Inflammatory macrophage treated with lipopolysaccharide for 4 hours (primary cell): ENCODE measurements around the gene RPL32.
"Not testable (repeated sequence)": the region's sequence is repeated elsewhere in the genome, so short reads cannot be mapped to it uniquely, and the experiment has no call there.

Experiments
- DNase-seq: peaks from one replicate; pipeline ENCODE4 v3.0.0-alpha.2; 2020

Gene RPL32

DNA sequence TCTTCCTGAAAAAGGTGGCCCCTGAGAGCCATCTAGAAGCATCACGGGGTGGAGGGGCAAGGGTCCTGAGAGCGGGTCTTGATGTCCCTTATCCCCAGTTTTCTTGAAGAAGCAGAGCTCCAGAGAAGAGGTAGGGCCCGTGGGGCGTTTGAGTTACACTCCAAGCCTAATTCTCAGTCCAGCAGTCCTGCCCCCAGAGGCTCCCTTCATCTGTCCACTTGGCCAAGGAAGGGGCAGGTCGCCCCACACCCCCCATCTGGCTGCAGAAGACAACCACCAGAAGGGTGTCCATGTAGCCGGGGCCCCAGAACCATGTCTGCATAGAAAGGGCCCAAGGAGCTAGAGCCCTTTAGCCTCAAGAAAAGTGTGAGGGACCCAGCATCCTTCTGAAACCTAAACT, 25.5 kb upstream of the RPL32 start:
- DNase-seq = no peak

DNA sequence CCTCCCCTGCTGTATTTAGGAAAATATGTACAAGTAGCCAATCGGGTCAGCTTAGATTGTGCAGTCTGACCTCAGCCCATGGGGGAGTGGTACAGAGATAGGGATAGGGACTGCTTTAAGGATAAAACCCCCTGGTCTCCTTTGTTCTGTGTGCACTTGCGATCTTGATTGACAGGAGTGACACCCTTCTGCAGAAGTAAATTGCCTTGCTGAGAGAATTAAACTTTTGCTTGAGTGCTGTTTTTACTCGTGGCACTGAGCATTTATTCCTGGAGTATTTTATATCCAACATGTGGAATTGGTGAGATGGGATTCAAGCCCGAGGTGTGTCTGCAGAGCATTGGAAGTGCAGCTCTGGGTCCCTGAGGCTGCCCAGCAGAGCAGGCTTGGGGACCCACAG, 23.9 kb upstream of the RPL32 start:
- no peak for DNase-seq

DNA sequence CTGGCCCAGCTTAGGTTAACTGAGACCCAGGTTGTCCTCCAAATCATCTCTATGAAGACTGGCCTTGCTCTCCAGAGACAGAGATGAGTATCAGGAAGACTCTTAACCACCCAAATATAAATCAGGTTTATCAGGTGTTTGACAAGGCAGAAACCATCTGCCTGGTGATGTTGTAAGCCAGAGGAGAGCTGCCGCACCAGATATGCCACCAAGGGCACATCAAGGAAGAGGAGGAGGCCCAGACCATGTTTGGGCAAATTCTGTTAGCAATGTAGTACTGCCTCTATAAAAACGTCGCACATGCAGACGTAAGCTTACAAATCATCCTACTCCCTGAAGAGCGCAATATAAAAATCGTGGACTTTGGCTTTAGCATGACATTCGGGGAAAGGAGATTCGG, 21.0 kb upstream of the RPL32 start:
- DNase-seq = no peak

DNA sequence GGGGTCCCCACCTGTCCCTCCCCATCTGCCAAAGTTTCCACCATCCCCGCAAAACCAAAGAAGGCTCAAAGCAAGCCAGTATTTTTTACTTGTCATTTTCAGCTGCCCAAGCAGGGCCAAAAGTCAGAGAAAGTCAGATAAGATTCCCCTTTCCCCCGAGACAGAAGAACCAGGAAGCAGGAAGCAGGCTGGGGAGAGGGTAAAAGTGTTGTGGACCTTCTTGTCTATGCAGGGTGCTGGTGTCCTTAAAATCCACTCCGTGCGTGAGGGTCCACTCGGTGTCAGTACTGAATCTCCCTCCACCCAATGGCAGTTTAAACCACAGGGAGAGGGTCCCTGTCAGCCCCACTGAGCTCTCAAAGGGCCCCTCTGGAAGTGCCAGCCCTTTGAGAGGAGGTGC, 20.2 kb upstream of the RPL32 start:
- no peak for DNase-seq

- DNase-seq = peak; percentile 14
These were observed 18.5 kb upstream of the RPL32 start for GRCh38 chr3:12859840-12860239.

DNA sequence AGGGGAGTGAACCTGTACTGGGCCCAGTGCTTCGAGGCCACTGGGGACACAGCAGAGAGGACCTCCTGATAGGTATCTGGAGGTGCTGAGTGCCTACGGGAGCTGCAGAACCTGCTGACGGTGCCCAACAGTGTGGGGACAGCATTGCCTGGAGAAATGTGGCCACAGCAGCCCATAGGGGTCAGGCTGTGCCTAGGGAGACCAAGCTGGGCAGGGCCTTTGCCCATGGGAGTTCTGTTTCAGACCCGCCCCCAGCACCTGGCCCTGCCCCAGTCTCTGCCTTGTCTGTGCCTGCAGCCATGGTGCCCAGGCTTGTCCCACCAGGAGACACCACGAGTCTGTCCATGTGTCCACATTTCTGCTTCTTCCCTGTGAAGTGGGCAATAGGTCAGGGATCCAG, 15.3 kb upstream of the RPL32 start:
- DNase-seq = no peak

GRCh38 chr3:12854565-12854964, 13.2 kb upstream of the RPL32 start:
- no peak for DNase-seq

DNA sequence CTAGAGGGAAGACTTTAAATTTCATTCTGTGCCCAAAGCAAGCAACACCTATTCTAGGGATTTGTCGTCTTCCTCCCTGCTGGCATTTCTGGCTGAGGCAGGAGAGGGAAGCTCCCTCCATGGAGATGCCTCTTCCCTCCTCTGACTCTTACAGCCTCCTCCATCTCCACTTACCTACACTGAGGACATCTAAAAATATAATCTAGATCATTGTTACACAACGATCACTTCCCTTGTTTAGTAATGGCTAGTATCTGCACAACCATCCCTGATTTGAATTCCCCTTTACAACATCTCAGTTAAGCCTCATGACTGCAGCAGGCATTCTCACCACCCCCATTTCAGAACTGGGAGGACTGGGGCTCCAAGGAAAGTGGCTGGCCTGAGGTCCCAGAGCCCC, 12.5 kb upstream of the RPL32 start:
- peak; percentile 57 for DNase-seq

DNA sequence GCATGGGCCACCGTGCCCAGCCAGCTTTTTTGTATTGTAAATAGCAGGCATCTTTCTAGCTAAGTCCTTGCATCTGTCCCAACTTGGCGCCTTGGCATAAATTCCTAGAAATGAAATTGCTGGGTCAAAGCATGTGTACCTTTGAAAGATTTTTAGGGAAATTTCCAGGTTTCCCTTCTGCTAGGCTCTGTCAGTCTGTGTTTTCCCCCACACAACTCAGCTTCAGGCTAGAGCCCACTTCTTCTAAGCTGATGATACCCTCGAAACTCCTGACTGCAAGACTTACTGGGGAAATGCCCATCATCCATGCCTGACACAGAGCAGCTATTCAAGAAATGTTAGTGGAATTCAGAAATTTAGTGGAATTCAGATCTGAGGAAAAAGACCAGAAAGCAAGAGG, 10.8 kb upstream of the RPL32 start:
- DNase-seq = peak; percentile 16

- DNase-seq = peak; percentile 58
These were observed 4.4 kb upstream of the RPL32 start for GRCh38 chr3:12845811-12846210.

GRCh38 chr3:12842469-12842868, 1.1 kb upstream of the RPL32 start:
- no peak for DNase-seq

DNA sequence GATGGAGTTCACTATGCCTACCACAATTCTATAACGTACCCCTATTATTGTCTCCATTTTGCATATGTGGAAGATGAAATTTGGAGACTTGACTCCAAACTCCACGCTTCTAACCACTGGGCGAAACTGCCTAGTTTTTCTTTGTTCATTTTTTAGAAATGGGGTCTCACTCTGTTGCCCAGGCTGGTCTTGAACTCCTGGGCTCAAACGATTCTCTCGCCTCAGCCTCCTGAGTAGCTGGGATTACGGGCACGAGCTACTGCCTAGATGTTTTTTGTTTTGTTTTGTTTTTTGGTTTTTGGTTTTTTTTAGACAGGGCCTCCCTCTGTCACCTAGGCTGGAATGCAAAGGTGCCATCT, 584 bp upstream of the RPL32 start:
- DNase-seq = no peak

DNA sequence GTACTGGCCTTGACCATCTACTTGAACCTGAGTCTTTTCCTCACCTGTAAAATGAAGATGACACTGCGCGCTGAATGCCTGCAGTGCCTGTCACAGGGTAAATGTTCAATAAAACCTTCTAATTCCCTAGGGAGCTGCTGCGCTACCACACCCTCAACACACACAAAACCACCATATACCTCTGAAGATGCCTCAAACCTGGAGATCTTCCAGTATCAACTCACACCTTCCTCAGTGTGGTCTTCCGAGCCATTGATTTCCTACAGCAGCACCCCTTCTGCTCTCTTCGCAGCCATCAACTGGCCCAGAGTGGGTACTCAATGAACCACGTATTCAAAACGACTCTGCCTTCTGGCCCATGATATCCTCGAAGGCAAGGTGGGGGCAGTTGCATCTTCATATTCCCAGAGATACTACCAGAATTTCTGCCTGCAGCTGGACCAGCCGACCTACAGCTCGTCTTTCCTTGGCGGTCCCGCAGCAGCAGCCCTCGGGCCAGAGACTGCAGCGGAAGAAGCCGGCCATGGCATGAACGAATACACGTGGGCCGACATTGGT, 695 bp downstream of the RPL32 start:
- DNase-seq = peak; percentile 32

DNA sequence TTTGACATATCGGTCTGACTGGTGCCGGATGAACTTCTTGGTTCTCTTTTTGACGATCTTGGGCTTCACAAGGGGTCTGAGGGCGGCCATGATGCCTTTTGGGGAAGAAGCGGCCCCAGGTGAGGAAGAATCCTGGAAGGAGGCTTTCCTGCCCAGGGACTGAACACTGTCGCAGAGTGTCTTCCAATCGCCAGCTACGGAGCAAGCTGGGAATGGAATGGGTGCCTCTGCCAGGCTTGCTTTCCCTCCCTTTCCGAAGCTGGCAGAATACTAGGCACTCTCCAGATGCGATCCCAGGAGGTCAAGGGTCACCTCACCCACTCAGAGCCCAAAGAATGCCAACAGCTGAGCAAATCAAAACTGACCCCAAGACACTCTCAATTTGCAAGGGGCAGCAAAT, 1.2 kb downstream of the RPL32 start:
- not testable (repeated sequence) for DNase-seq

GRCh38 chr3:12839156-12839946, 2.0 kb downstream of the RPL32 start:
- DNase-seq = no peak

DNA sequence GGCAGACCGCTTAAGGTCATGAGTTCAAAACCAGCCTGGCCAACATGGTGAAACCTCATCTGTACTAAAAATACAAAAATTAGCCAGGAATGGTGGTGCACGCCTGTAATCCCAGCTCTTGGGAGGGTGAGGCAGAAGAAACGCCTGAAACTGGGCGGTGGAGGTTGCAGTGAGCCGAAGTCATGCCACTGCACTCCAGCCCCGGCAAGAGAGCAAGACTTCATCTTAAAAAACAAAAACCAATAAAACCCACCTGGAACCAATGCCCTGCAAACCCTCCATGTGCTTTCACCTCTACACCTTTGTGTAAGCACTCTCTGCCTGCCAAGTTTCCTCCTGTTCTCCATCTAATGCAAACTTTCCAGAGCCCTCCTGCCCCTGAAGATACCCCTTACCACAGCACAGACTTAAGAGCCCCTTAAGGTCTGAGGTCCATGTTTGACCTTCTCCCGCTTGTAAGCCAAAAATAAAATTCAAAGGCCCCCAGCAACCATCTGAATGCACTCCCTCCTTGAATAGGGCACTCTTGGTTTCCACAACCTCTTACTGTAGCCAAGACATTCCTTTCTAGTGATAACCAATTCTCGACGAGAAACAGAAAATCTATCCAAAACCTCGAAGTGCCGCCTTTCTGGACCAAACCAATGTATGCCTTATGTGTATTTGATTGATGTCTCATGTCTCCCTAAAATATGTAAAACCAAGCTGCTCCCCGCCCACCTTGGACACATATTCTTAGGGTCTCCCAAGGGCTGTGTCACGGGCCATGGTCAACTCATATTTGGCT, 3.0 kb downstream of the RPL32 start:
- DNase-seq = no peak

DNA sequence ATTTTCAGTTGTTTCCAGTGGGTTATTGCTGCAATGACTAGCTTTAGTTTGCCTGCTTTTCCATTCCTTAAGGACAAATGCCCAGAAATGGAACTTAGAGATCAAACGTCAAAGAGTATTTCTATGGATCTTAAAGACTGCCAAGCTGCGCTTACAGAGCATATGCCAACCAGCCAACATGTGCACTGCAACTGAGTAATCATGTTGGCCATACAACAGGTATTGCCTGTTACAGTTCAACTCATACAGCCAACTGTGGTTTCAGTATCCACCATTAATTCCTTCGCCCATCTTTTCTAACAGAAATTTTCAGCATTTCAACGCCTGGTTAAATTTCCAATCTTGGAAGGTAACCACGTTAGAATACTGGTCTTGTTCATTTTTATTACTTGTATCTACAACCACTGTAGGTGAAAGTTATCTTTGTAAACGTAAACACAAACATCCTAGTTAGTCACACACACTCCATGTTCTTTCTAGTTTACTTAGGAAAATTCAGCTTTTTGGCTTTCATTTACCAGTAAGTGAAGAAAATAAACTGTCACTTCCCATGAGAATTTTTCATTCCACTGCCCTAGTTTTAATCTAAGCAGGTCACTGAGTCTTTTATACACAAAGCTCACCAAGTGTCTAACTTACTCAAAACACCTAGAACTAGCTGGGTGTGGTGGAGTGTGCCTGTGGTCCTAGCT, 3.9 kb downstream of the RPL32 start:
- DNase-seq = no peak

DNA sequence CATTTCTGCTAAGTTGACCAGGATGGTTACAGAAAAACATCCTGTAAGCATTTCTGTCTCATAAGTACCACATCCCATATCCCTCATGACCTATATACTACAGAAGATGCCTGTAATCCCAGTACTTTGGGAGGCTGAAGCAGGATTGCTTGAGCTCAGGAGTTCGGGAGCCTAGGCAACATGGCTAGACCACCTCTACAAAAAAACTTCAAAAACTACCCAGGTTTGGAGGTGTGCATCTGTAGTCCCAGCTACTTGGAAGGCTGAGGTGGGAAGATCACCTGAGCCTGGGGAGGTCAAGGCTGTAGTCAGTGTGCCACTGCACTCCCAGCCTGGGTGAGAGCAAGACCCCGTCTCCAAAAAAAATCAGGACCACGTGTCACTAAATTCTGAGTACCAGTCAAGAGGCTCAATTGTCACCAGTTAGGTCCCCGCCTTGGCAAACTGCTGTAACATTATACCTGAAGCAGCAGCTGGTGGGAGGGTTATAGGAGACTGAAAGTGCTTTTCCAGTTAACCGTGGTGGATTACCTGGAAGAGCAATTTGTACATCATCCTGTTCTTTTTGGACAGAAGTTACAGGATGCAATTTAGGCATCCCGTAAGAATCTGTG, 6.2 kb downstream of the RPL32 start:
- no peak for DNase-seq

DNA sequence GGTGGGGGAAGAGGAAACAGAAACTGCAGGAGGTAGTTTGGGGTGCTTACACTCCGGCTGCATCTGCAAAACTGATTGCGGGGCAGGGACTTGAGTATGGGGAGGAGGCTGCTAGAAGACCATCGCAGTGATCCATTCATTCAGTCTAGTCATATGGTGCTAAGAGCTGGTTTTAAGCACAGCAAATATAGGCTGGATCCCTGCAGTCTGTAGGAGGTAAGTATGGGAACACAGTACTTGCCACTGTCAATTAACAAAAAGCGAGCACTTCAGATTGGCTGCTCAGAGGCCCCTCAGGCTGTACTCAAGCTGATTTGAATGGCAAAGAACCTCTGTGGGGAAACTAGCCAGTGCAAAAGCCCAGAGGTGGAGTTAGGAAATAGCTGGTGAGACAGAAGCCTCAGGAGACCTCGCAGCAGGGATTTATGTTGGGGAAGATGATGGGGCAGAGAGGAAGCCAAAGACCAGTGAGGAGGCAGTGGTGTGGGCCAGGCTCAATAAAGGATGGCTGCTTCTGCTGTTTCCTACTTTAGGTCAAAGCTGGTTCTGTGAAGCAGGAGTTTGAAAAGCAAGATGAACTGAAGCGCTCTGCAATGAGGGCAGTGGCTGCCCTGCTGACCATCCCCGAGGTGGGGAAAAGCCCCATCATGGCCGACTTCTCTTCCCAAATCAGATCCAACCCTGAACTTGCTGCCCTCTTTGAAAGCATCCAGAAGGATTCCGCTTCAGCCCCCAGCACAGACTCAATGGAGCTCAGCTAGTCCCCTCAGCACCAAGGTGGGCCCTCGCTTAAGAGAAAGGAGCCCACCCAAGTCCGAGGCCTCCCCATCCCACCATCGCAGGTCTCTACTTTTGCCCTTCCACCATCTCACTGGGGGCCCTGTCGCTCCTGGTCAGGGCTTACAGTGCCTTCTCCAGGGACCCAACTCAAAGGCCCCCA, 7.9 kb downstream of the RPL32 start:
- no peak for DNase-seq

GRCh38 chr3:12832350-12833221, 8.8 kb downstream of the RPL32 start:
- no peak for DNase-seq

DNA sequence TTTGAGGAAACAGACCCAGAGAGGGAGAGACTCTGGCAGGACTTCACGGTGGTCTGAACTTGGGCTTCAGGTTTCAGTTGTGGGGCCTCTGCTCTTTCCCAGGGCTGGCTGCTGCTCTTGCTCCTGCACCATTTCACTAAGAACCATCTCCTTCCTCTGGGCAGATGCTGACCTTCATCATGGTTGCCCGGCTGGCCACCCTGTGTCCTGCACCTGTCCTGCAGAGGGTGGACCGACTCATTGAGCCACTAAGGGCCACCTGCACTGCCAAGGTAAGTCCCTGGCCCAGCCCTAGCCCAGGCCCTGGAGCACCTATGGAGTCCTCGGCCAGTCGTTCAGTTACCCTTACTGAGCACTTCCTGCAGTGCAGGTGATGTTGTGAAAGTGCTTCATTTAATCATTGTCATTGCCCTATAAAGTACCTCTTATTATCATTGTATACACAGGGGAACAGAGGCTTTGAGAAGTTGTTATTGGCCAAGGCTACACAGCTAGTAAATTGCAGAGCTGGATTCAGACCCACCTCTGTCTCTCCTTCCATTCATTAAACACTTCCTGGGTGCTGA, 10.0 kb downstream of the RPL32 start:
- no peak for DNase-seq
